Duodenal mucosa (tissue), 2 donors: ENCODE data around the gene CCDC112.

Source experiments
- H3K27ac ChIP-seq: one replicate; pipeline ENCODE4 v1.7.0; 2013; ENCODE audit warnings: low read depth, low read length
- H3K27me3 ChIP-seq, 2 donors: one replicate each; pipeline ENCODE4 v1.7.0; 2013; ENCODE audit warnings: low read length in 2 of 2, control low read depth in 1 of 2; ENCODE audit not compliant: insufficient read depth in 2 of 2, control insufficient read depth in 1 of 2
- H3K36me3 ChIP-seq, 2 donors: one replicate each; pipeline ENCODE4 v1.7.0; 2013; ENCODE audit warnings: low read length in 2 of 2, control low read depth in 1 of 2; ENCODE audit not compliant: insufficient read depth in 2 of 2, control insufficient read depth in 1 of 2
- H3K4me1 ChIP-seq, 2 donors: one replicate each; pipeline ENCODE4 v1.7.0; 2013; ENCODE audit warnings: low read length in 2 of 2, control low read depth in 1 of 2; ENCODE audit not compliant: insufficient read depth in 2 of 2, control insufficient read depth in 1 of 2
- H3K4me3 ChIP-seq, 2 donors: one replicate each; pipeline ENCODE4 v1.7.0; 2013; ENCODE audit warnings: low read length in 2 of 2, low read depth in 1 of 2
- H3K9ac ChIP-seq, 2 donors: one replicate each; pipeline ENCODE4 v1.7.0; 2013; ENCODE audit warnings: low read length in 2 of 2, low read depth in 1 of 2
- H3K9me3 ChIP-seq, 2 donors: one replicate each; pipeline ENCODE4 v1.7.0; 2013; ENCODE audit warnings: low read length in 2 of 2, control low read depth in 1 of 2; ENCODE audit not compliant: control insufficient read depth in 1 of 2

The CCDC112 gene

GRCh38 chr5:115296124-115297022, at the start of gene CCDC112:
TSS of gene CCDC112 (minus strand) at chr5:115296654. CDS start at chr5:115296543, 111 bp downstream.
- H3K27me3 ChIP-seq = no peaks in the 10 kb centered on the region
- H3K4me3 ChIP-seq = peak within 1 kb of the TSS; percentile 74 to 85
- peak within 1 kb of the TSS; percentile 66 to 79 for H3K9ac ChIP-seq
- no peaks in the 10 kb centered on the region for H3K36me3 ChIP-seq
- peak within 1 kb of the TSS; percentile 77 for H3K27ac ChIP-seq
- no peaks in the 10 kb centered on the region for H3K9me3 ChIP-seq
- peaks cover 8 to 18% of the 10 kb centered on the region in 2 donors for H3K4me1 ChIP-seq

- Histone ChIP-seq H3K27ac (no peak overlapping the region), H3K9me3 (no peaks in the 10 kb centered on the region), H3K4me3 (no peak overlapping the region), H3K4me1 (peaks cover 23 to 40% of the 10 kb centered on the region in 2 donors), H3K27me3 (no peaks in the 10 kb centered on the region), H3K36me3 (no peaks in the 10 kb centered on the region), H3K9ac (no peak overlapping the region)
Measured at GRCh38 chr5:115345344-115345743, 48.9 kb upstream of the CCDC112 start.

- Histone ChIP-seq H3K36me3 (no peaks in the 10 kb centered on the region), H3K4me3 (no peak overlapping the region), H3K9ac (no peak overlapping the region), H3K9me3 (no peaks in the 10 kb centered on the region), H3K27ac (no peak overlapping the region), H3K4me1 (peaks cover 23 to 27% of the 10 kb centered on the region in 2 donors), H3K27me3 (no peaks in the 10 kb centered on the region)
Measured at GRCh38 chr5:115343855-115344254, 47.4 kb upstream of the CCDC112 start.

- Histone ChIP-seq H3K9ac (no peak overlapping the region), H3K36me3 (no peaks in the 10 kb centered on the region), H3K27me3 (no peaks in the 10 kb centered on the region), H3K4me3 (no peak overlapping the region), H3K9me3 (no peaks in the 10 kb centered on the region), H3K4me1 (peaks cover 13 to 26% of the 10 kb centered on the region in 2 donors), H3K27ac (no peak overlapping the region)
Measured at GRCh38 chr5:115342590-115343377, 46.3 kb upstream of the CCDC112 start.

- H3K9ac ChIP-seq = no peak overlapping the region
- H3K27me3 ChIP-seq = no peaks in the 10 kb centered on the region
- H3K36me3 ChIP-seq = no peaks in the 10 kb centered on the region
- H3K9me3 ChIP-seq = no peaks in the 10 kb centered on the region
- peaks cover 12 to 31% of the 10 kb centered on the region in 2 donors for H3K4me1 ChIP-seq
- H3K4me3 ChIP-seq = no peak overlapping the region
- H3K27ac ChIP-seq = no peak overlapping the region
Measured at GRCh38 chr5:115341745-115342144, 45.3 kb upstream of the CCDC112 start.

- no peaks in the 10 kb centered on the region for H3K27me3 ChIP-seq
- H3K27ac ChIP-seq = no peak overlapping the region
- no peaks in the 10 kb centered on the region for H3K9me3 ChIP-seq
- H3K9ac ChIP-seq = no peak overlapping the region
- H3K36me3 ChIP-seq = no peaks in the 10 kb centered on the region
- H3K4me3 ChIP-seq = no peak overlapping the region
- peaks cover 9 to 23% of the 10 kb centered on the region in 2 donors for H3K4me1 ChIP-seq
Measured at GRCh38 chr5:115338851-115339250, 42.4 kb upstream of the CCDC112 start.

GRCh38 chr5:115337882-115338281, 41.4 kb upstream of the CCDC112 start:
- peaks cover 6 to 15% of the 10 kb centered on the region in 2 donors for H3K4me1 ChIP-seq
- no peaks in the 10 kb centered on the region for H3K9me3 ChIP-seq
- no peak overlapping the region for H3K27ac ChIP-seq
- no peak overlapping the region for H3K4me3 ChIP-seq
- H3K9ac ChIP-seq = no peak overlapping the region
- H3K27me3 ChIP-seq = no peaks in the 10 kb centered on the region
- H3K36me3 ChIP-seq = no peaks in the 10 kb centered on the region

GRCh38 chr5:115336964-115337363, 40.5 kb upstream of the CCDC112 start:
- H3K4me1 ChIP-seq = peaks cover 0 to 10% of the 10 kb centered on the region in 2 donors
- H3K36me3 ChIP-seq = no peaks in the 10 kb centered on the region
- no peaks in the 10 kb centered on the region for H3K9me3 ChIP-seq
- H3K27ac ChIP-seq = no peak overlapping the region
- no peaks in the 10 kb centered on the region for H3K27me3 ChIP-seq
- no peak overlapping the region for H3K9ac ChIP-seq
- H3K4me3 ChIP-seq = no peak overlapping the region

- no peak overlapping the region for H3K9ac ChIP-seq
- H3K27me3 ChIP-seq = no peaks in the 10 kb centered on the region
- H3K36me3 ChIP-seq = no peaks in the 10 kb centered on the region
- peaks cover 0 to 10% of the 10 kb centered on the region in 2 donors for H3K4me1 ChIP-seq
- no peak overlapping the region for H3K27ac ChIP-seq
- H3K4me3 ChIP-seq = no peak overlapping the region
- H3K9me3 ChIP-seq = no peaks in the 10 kb centered on the region
Measured at GRCh38 chr5:115336201-115336720, 39.8 kb upstream of the CCDC112 start.

- Histone ChIP-seq H3K4me3 (no peak overlapping the region), H3K9ac (no peak overlapping the region), H3K27ac (no peak overlapping the region), H3K9me3 (no peaks in the 10 kb centered on the region), H3K36me3 (no peaks in the 10 kb centered on the region), H3K27me3 (no peaks in the 10 kb centered on the region), H3K4me1 (peaks cover 0 to 10% of the 10 kb centered on the region in 2 donors)
Measured at GRCh38 chr5:115335301-115335700, 38.8 kb upstream of the CCDC112 start.
